DMS79 treated with DMSO at 0.1 percent for 48 hours (cell line): ENCODE results near the gene CAMSAP2.
"Not testable (repeated sequence)": the region's sequence is repeated elsewhere in the genome, so short reads cannot be mapped to it uniquely, and the experiment has no call there.

Experiments used
- DNase-seq: peaks from one replicate; lab custom pipeline; 2025; lab: John Stamatoyannopoulos, UW

The CAMSAP2 gene

GRCh38 chr1:200738949-200739651 is 407 bp downstream of the CAMSAP2 start:
- peak; percentile 82 for DNase-seq

DNA sequence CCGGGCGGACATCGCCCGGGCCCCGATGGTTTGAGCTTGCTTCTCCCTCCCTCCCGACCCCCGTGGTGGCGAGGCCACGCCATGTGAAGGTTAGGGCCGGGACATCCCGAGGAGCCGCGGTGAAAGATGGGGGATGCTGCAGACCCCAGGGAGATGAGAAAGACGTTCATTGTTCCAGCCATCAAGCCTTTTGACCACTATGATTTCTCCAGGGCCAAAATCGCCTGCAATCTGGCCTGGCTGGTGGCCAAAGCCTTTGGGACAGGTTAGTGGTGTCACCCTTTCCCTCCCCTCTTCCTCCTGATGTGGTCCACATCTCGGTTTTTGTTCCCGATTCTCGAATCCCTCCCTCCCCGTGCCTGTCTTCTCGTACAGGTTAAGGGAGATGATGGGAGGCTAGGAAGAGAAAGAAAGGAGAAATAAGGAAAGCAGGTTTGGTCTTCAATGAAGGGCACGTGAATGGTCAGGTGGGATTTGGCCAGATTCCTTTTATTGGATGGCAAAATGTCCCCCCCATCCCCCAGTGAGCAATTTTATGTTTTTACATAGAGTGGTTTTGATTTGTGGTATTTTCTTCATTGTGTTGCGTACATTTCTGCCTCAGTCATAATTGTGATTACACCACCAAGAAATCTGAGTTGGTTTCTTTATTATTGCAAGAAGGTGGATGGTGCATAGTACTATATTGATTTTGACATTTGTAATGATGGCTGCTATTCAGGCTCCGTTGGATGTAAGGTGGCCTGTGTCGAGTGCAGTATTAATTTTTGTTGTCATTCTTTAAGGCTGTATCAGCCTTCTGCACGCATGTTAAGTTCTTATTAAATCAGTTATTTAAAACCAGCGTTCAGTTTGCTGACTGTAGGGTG is 1.2 kb downstream of the CAMSAP2 start:
- DNase-seq = peak; percentile 26

GRCh38 chr1:200740571-200741208 is 2.0 kb downstream of the CAMSAP2 start:
- DNase-seq = peak; percentile 26

- peak; percentile 57 for DNase-seq
These were observed 3.0 kb downstream of the CAMSAP2 start for GRCh38 chr1:200741551-200742207.

DNA sequence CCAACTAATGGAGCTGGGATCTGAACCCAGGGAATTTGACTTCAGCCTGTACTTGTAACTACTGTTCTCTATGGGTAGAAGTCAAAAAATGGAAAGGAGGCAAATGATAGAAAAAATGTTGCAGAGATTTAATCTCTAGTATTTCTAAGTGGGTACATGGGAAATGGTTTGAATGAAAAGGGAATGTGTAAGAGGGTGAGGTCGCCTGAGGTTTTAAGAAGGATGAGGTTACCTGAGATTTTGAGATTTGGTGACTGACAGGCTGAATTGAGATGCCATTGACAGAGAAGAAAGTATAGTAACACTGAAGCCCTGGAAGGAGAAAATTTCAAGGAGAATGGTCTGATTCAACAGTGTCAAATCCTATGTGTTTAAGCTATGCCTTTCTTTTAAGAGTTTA is 5.5 kb downstream of the CAMSAP2 start:
- DNase-seq = no peak

- no peak for DNase-seq
These were observed 10.4 kb downstream of the CAMSAP2 start for GRCh38 chr1:200749090-200749489.

DNA sequence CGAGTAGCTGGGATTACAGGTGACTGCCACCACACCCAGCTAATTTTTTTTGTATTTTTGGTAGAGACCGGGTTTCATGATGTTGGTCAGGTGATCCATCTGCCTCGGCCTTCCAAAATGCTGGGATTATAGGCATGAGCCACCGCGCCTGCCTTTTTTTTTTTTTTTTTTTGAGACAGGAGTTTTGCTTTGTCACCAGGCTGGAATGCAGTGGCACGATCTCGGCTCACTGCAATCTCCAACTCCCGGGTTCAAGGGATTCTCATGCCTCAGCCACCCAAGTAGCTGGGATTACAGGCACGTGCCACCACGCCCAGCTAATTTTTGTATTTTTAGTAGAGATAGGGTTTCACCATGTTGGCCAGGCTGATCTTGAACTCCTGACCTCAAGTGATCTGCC is 12.1 kb downstream of the CAMSAP2 start:
- DNase-seq = not testable (repeated sequence)

DNA sequence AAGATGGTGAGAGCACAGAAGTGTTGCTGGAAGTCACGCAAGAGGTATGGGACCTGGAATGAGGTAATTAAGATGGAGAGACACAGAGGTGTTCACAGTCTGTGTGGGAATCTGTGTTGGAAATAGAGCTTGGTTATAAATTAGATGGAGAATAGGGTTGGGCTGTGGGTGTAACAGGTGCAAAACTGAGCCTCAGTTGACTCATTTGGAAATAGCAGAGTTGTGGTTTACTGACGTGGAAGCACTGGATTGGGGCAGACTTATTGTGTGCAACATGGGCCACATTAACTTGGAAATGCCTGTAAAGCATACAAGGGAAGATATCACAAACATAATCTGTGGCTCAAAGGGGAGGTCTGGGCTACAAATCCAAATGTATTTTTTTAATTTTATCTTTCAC is 13.0 kb downstream of the CAMSAP2 start:
- no peak for DNase-seq

GRCh38 chr1:200753650-200754198 is 15.0 kb downstream of the CAMSAP2 start:
- no peak for DNase-seq

GRCh38 chr1:200755456-200755855 is 16.8 kb downstream of the CAMSAP2 start:
- no peak for DNase-seq

DNA sequence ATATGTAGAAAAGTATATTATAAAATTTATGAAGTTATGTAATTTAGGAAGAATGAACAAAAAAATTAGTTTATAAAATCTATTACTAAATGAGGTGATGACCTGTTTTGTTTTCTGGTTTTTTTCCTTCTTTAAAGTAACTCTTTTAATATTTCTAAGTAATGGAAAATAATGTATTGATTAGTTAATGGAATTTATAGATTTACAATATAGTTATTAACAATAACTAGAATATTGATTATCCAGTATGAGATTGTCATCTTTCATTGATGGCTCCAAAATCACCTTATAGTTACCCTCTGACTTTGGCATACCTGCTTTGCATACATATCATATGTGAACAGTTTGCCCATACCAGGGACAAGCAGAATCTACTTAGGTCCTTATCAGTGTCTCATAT is 23.4 kb downstream of the CAMSAP2 start:
- no peak for DNase-seq

GRCh38 chr1:200767321-200767720 is 28.6 kb downstream of the CAMSAP2 start:
- no peak for DNase-seq

- DNase-seq = no peak
These were observed 33.2 kb downstream of the CAMSAP2 start for GRCh38 chr1:200771625-200772555.

DNA sequence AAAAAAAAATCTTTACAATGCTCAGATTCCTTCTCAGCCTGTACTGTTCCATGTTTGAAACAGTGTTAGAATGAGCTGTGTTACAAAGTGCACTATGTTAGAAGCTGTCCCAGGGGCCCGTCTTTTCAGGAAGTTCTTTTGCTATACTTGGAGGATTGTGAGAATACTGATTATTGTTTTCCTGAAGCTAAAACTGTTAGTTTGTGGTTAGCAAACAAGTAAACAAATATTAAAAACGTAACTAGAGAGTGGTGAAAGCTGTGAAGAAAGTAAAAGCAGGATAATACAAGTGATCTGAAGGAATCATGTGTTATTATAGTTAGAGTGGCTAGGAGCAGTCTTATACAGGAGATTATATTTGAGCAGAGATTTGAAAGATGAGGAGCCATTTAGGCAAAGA is 35.6 kb downstream of the CAMSAP2 start:
- DNase-seq = no peak

DNA sequence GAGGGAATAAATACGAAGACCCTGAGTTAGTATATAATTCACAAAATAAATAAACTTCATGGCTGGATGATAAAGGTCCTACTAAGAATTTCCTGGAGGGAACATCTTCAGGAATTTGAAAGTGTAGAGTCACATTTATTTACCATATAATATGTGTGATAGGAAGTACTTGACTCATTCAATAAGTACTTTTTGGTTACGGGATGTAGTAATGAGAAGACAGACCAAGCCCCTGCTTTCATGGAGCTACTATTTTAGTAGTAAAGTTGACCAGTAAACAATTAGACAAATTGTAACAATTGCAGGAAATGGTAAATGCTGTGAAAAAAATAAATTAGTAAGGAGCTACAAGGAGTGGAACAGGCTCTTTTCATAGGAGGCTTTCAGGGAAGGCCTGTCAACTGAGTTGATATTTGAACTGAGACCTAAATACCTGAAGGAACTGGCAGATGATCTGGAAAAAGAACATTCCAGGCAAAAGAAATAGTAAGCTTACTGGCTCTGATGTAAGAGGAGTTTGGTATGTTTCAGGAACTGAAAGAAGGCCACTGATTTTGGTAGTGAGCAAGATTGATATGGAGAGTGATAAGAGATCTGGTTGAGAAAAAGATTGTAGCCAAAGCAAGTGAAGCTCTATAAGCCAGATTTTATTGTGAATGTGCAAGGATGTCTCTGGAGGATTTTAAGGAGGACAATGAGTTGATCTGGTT is 36.2 kb downstream of the CAMSAP2 start:
- DNase-seq = no peak

DNA sequence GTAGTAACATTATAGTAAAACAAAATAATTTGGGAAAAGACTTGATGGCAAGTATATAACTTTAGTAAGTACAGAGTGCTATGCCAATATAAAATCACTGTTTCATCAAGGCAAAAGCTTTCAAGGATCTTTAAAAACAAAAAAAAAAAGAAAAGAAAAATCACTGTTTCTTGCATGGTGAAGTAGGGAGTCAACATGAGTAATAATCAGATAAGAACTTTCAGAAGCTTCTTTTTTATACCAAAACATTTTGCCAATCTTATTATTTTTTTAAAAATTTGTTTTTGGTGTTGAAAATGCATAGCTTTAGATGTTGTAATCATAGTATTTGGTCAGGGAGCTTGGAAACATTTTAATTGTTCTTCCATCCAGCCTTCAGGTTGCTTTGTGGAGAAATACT is 37.2 kb downstream of the CAMSAP2 start:
- no peak for DNase-seq

GRCh38 chr1:200776949-200777348 is 38.3 kb downstream of the CAMSAP2 start:
- DNase-seq = no peak

DNA sequence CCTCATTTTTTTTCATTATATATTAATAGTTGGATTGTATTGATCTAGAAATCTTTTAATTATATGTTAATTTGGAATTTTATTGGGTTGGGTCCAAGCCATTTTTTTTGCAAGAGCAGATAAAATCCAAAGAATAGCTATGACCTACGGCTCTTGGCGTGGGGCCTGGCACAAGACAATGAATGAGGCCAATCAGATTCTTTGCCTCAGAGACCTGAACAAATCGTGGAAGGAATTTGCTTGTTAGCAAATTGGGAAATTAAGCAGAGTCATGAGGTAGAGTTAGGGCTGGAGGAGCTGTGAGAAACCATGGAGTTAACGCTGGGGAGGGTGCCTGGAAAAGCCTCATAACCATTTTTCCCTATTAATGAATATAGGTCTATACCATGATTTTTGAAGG is 40.1 kb downstream of the CAMSAP2 start:
- no peak for DNase-seq

- DNase-seq = no peak
These were observed 40.6 kb downstream of the CAMSAP2 start for GRCh38 chr1:200779326-200779725.
